HepG2 (cell line): Measurements from ENCODE around the gene FNIP2. TPM values are rescaled to one million over a fixed set of nuclear protein-coding genes. Genes with fewer than 3 reads are reported as not detected.

Source experiments
- ARNT ChIP-seq: fragments of 450-650 bp; IDR thresholded peaks from 2 replicates; pipeline ENCODE4 v1.6.1; 2017
- CEBPB ChIP-seq: IDR thresholded peaks from 2 replicates; pipeline ENCODE4 v1.6.1; 2011; ENCODE audit warnings: low read depth, low read length, improper control_type of control experiment, borderline replicate concordance
- CEBPG ChIP-seq: IDR thresholded peaks from 2 replicates; pipeline ENCODE4 v1.6.1; 2016
- E2F1 ChIP-seq: sonication (generic); formaldehyde crosslinking; IDR thresholded peaks from 2 replicates; pipeline ENCODE4 v1.5.0; 2020; ENCODE audit warnings: missing genetic modification reagents
- HMG20A ChIP-seq: IDR thresholded peaks from 2 replicates; pipeline ENCODE4 v1.6.1; 2016; ENCODE audit warnings: borderline replicate concordance
- HNF4G ChIP-seq, 2 experiments: sonication (generic) in 1 of 2; formaldehyde crosslinking in 1 of 2; IDR thresholded peaks; 2 replicates each; pipeline versions ENCODE4 v1.4.0 to v1.6.1; 2011 to 2020; ENCODE audit warnings: borderline replicate concordance in 2 of 2, low read depth in 2 of 2, mild to moderate bottlenecking in 2 of 2, low read length in 1 of 2, missing genetic modification reagents in 1 of 2, moderate library complexity in 1 of 2
- HOXA9 ChIP-seq: sonication (generic); formaldehyde crosslinking; IDR thresholded peaks from 2 replicates; pipeline ENCODE4 v1.8.1; 2022; ENCODE audit warnings: missing genetic modification reagents, mild to moderate bottlenecking, moderate library complexity, borderline replicate concordance
- SATB2 ChIP-seq: sonication (generic); formaldehyde crosslinking; IDR thresholded peaks from 2 replicates; pipeline ENCODE4 v1.5.0; 2020; ENCODE audit warnings: missing genetic modification reagents
- TBX3 ChIP-seq: fragments of 450-650 bp; IDR thresholded peaks from 2 replicates; pipeline ENCODE4 v1.6.1; 2017; ENCODE audit warnings: antibody characterized with exemption, mild to moderate bottlenecking, inconsistent platforms, borderline replicate concordance
- TFE3 ChIP-seq: IDR thresholded peaks from 2 replicates; pipeline ENCODE4 v1.6.1; 2016
- ZBTB7A ChIP-seq: sonication (generic); formaldehyde crosslinking; IDR thresholded peaks from 2 replicates; pipeline ENCODE4 v1.8.0; 2022; ENCODE audit warnings: mild to moderate bottlenecking, missing genetic modification reagents
- ZFP62 ChIP-seq: sonication (generic); formaldehyde crosslinking; IDR thresholded peaks from 2 replicates; pipeline ENCODE4 v1.4.0; 2020; ENCODE audit warnings: missing genetic modification reagents
- ZMYM2 ChIP-seq: sonication (generic); formaldehyde crosslinking; IDR thresholded peaks from 2 replicates; pipeline ENCODE4 v1.8.0; 2022; ENCODE audit warnings: mild to moderate bottlenecking, missing genetic modification reagents
- ZNF24 ChIP-seq: fragments of 450-650 bp; IDR thresholded peaks from 2 replicates; pipeline ENCODE4 v1.6.1; 2017; ENCODE audit warnings: antibody characterized with exemption, mild to moderate bottlenecking
- ZNF276 ChIP-seq: sonication (generic); formaldehyde crosslinking; IDR thresholded peaks from 2 replicates; pipeline ENCODE4 v1.4.0; 2020; ENCODE audit warnings: mild to moderate bottlenecking, low read depth, missing genetic modification reagents
- ZNF280D ChIP-seq: sonication (generic); formaldehyde crosslinking; IDR thresholded peaks from 2 replicates; pipeline ENCODE4 v1.5.1; 2020; ENCODE audit warnings: mild to moderate bottlenecking, missing genetic modification reagents
- ZNF33B ChIP-seq: sonication (generic); formaldehyde crosslinking; IDR thresholded peaks from 2 replicates; pipeline ENCODE4 v1.5.1; 2020; ENCODE audit warnings: mild to moderate bottlenecking, missing genetic modification reagents
- ZNF549 ChIP-seq: sonication (generic); formaldehyde crosslinking; IDR thresholded peaks from 2 replicates; pipeline ENCODE4 v1.5.0; 2020; ENCODE audit warnings: missing genetic modification reagents
- ZNF607 ChIP-seq: sonication (generic); formaldehyde crosslinking; IDR thresholded peaks from 2 replicates; pipeline ENCODE4 v1.5.1; 2020; ENCODE audit warnings: missing genetic modification reagents, mild to moderate bottlenecking, borderline replicate concordance
- ZSCAN31 ChIP-seq: sonication (generic); formaldehyde crosslinking; IDR thresholded peaks from 2 replicates; pipeline ENCODE4 v1.5.0; 2020; ENCODE audit warnings: low read depth, mild to moderate bottlenecking, missing genetic modification reagents
- polyA plus RNA-seq, 8 experiments: library from polyadenylated mRNA; depleted of rRNA in 3 of 8; stranded (reverse) in 7 of 8; unstranded in 1 of 8; fragments of >200 nt; fragmentation: Illumina TruSeq in 4 of 8; extraction: Trizol in 4 of 8; gene quantifications; 2 replicates each; pipeline versions ENCODE4 v1.2.1 to v1.2.3, GENCODE V29; 2011 to 2016; ENCODE audit warnings: low read depth in 4 of 8, missing spikeins in 1 of 8, mixed read lengths in 1 of 8; ENCODE audit not compliant: insufficient read depth in 1 of 8
- total RNA-seq, 5 experiments: library from RNA; depleted of rRNA; stranded (reverse); fragments of >200 nt; fragmentation: Illumina TruSeq; extraction: Trizol; gene quantifications; 2 replicates each; pipeline ENCODE4 v1.2.3, GENCODE V29; 2016; ENCODE audit warnings: low read depth in 1 of 5
- TF ChIP-seq, protein P1 (sequence below): sonication (generic); formaldehyde crosslinking; IDR thresholded peaks from 2 replicates; pipeline ENCODE4 v1.5.1; 2020; ENCODE audit warnings: missing genetic modification reagents, mild to moderate bottlenecking, borderline replicate concordance

The FNIP2 gene
- total and polyA plus RNA-seq, 2 of the 13 experiments (the other 11 are each of a cell fraction or from before 2014, with no cell fraction given): 15.5 to 21.0 TPM

GRCh38 chr4:158768555-158769174 is at the start of gene FNIP2 (continued):
- TF ChIP-seq TFE3 (0 out of 2 replicates have a peak, but pooled peaks have one; percentile 18), ZBTB7A (CRISPR knock-in tag) (0 out of 2 replicates have a peak, but pooled peaks have one; percentile 24), ZNF549 (CRISPR knock-in tag) (no peak), E2F1 (no peak), ZSCAN31 (CRISPR knock-in tag) (no peak), ZMYM2 (no peak), ZNF276 (CRISPR knock-in tag) (no peak), TBX3 (no peak), ZFP62 (CRISPR knock-in tag) (no peak), HNF4G (IDR thresholded peaks at IDR 0.05; ENCODE audit: borderline replicate concordance, low read depth, low read length) (no peak), HNF4G (CRISPR knock-in tag; IDR thresholded peaks at IDR 0.05; ENCODE audit: borderline replicate concordance, low read depth) (0 out of 2 replicates have a peak, but pooled peaks have one; percentile 43), CEBPB (no peak), HMG20A (CRISPR knock-in tag) (no peak), ZNF24 (peak; percentile 60; the same call in 1 of the 2 replicates), ZNF33B (CRISPR knock-in tag) (no peak), HOXA9 (CRISPR knock-in tag) (no peak), SATB2 (CRISPR knock-in tag) (no peak), ZNF607 (peak; percentile 67), CEBPG (CRISPR knock-in tag) (no peak), ARNT (no peak), ZNF280D (CRISPR knock-in tag) (no peak)
- TF ChIP-seq, protein P1, sequence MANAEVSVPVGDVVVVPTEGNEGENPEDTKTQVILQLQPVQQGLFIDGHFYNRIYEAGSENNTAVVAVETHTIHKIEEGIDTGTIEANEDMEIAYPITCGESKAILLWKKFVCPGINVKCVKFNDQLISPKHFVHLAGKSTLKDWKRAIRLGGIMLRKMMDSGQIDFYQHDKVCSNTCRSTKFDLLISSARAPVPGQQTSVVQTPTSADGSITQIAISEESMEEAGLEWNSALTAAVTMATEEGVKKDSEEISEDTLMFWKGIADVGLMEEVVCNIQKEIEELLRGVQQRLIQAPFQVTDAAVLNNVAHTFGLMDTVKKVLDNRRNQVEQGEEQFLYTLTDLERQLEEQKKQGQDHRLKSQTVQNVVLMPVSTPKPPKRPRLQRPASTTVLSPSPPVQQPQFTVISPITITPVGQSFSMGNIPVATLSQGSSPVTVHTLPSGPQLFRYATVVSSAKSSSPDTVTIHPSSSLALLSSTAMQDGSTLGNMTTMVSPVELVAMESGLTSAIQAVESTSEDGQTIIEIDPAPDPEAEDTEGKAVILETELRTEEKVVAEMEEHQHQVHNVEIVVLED (CRISPR knock-in tag): peak; percentile 60; the same call in 1 of the 2 replicates
